Heart left ventricle (tissue), 16 donors: Measurements from ENCODE around the gene KIF5C. TPM values are rescaled to one million over a fixed set of nuclear protein-coding genes. Genes with fewer than 3 reads are reported as not detected.

Experiments used
- ATAC-seq, 4 donors: fragments of 200-7000 bp; cut with Tn5 transposase; one replicate each; pipeline ENCODE4 v1.9.1; 2020 to 2022; ENCODE audit warnings: moderate library complexity in 4 of 4, mild to moderate bottlenecking in 3 of 4, moderate number of reproducible peaks in 1 of 4
- DNase-seq, 5 donors: peaks; one replicate each; pipeline ENCODE4 v3.0.0-alpha.2; 2020
- H3K27ac ChIP-seq, 12 donors: fragments of 200-600 bp; sonication (generic) in 4 of 12; one replicate each; pipeline versions ENCODE4 v1.5.0 to v1.8.0; 2016 to 2022; ENCODE audit warnings: mild to moderate bottlenecking in 2 of 12
- H3K27me3 ChIP-seq, 9 donors: fragments of 200-600 bp; sonication (generic) in 2 of 9; one replicate each; pipeline versions ENCODE4 v1.5.1 to v1.8.0; 2016 to 2022; ENCODE audit warnings: mild to moderate bottlenecking in 3 of 9
- H3K36me3 ChIP-seq, 9 donors: fragments of 200-600 bp; sonication (generic) in 2 of 9; one replicate each; pipeline versions ENCODE4 v1.5.0 to v1.8.0; 2018 to 2022; ENCODE audit warnings: mild to moderate bottlenecking in 2 of 9
- H3K4me1 ChIP-seq, 12 donors: fragments of 200-600 bp; sonication (generic) in 4 of 12; one replicate each; pipeline versions ENCODE4 v1.5.0 to v1.8.0; 2016 to 2022; ENCODE audit warnings: mild to moderate bottlenecking in 3 of 12
- H3K4me3 ChIP-seq, 12 donors: fragments of 200-600 bp; sonication (generic) in 4 of 12; one replicate each; pipeline versions ENCODE4 v1.5.0 to v1.8.0; 2017 to 2022; ENCODE audit warnings: mild to moderate bottlenecking in 9 of 12, moderate library complexity in 4 of 12
- H3K9me3 ChIP-seq, 12 donors: fragments of 200-600 bp; sonication (generic) in 4 of 12; one replicate each; pipeline versions ENCODE4 v1.5.0 to v1.8.0; 2016 to 2022; ENCODE audit warnings: mild to moderate bottlenecking in 1 of 12
- POLR2A ChIP-seq, 2 donors: fragments of 450-650 bp; IDR thresholded peaks; one replicate each; pipeline ENCODE4 v1.6.1; 2017; ENCODE audit warnings: antibody characterized with exemption in 2 of 2, mild to moderate bottlenecking in 2 of 2, moderate library complexity in 2 of 2
- WGBS, 4 donors: extraction: QIAGEN DNeasy Blood & Tissue Kit in 2 of 4; methylation state at CpG; one replicate each; pipeline versions ENCODE4 v1.1.5 to v1.1.7; 2013 to 2018; 5-methylcytosine and 5-hydroxymethylcytosine counted together
- intact Hi-C, 10 donors: fragments of 100-400 bp; cut with DNase I; formaldehyde crosslinking; loops; one replicate each; pipeline versions ENCODE4 v1.11.1 to v1.14.2; 2022
- long read RNA-seq, 3 donors: library from polyadenylated mRNA; unstranded; transcript quantifications; one replicate each; pipeline ENCODE4 v2.0.0, GENCODE V29; 2020 to 2021
- polyA plus RNA-seq, 2 donors: library from polyadenylated mRNA; stranded (reverse); fragments of 200-250 nt; gene quantifications; one replicate each; pipeline ENCODE4 v1.2.3, GENCODE V29; 2013
- total RNA-seq, 9 donors: library from RNA; depleted of rRNA in 2 of 9; stranded (reverse); fragments of >200 nt in 2 of 9; fragmentation: NEBNext Ultra II Directional in 3 of 9; extraction: Animal tissue kit (Norgen Biotek cat#: 25700) in 3 of 9; gene quantifications; one replicate each; pipeline versions ENCODE4 v1.1.0 to v1.2.4, GENCODE V29; 2016 to 2023
- TF ChIP-seq, protein P1 (sequence below), 12 donors: fragments of 200-600 bp; sonication (generic) in 4 of 12; IDR thresholded peaks; one replicate each; pipeline versions ENCODE4 v1.5.0 to v1.8.0; 2018 to 2022; ENCODE audit warnings: antibody characterized with exemption in 12 of 12, mild to moderate bottlenecking in 5 of 12
- donor health status: ischemic (EF 13 %, LVEDD 7.1; RV severe dilation, severe dysfunction).
- donor health status: healthy with polysubstance abuse.
- donor health status: DM: no; HTN: yes; CAD: no.
- donor health status: DM: no; HTN: no; CAD: no.
- donor health status: ischemic (EF 25% LVEDD 6.9; RV normal size, moderate dysfunction).
- donor health status: ischemic (EF 25% LVEDD 5.7; RV mildly dilated, moderate dysfunction).
- donor health status: healthy.
- donor health status: DM: yes; HTN: yes; CAD: no.
- donor health status: ischemic (EF 35%, LVEDD 5.7; RV mildly dilated, moderate dysfunction).
- donor health status: nonischemic (EF 11% LVEDD 7.7; RV severe dilation, severe dysfunction).
- donor health status: DM: yes; HTN: yes; CAD: no.
- donor health status: PGD.
- donor health status: ischemic (EF 29% LVEDD 5.4; RV normal size, mild dysfunction).
- donor health status: nonischemic (EF 23%, LVEDD 6.1; RV moderate dilation, normal function).

KIF5C gene
- 1 to 10 TPM in 2 of 9 donors, under 1 TPM in 7; 0.22 to 1.4 (median 0.50) TPM for total RNA-seq
- polyA plus RNA-seq: under 1 TPM; 0.23 to 0.28 TPM
- long read RNA-seq, donor 1, partial matches to known transcripts: 1 of 2 reads
- long read RNA-seq, donor 1, other reads (novel, unspliced or antisense): 1 of 2 reads
- long read RNA-seq, donor 2: 0 reads
- long read RNA-seq, donor 3, partial matches to known transcripts: 2 of 2 reads
- long read RNA-seq, donor 3, other reads (novel, unspliced or antisense): 0 of 2 reads

GRCh38 chr2:148874868-148875341, at the start of gene KIF5C:
TSS of gene KIF5C (plus strand) at chr2:148875227. CDS start at chr2:148875618, 391 bp downstream.
- WGBS, 4 donors: 0 to 2% (median 1%) methylated on average over 9 to 39 of the region's 39 CpGs
- TF ChIP-seq POLR2A (IDR thresholded peaks at IDR 0.05): no peak
- TF ChIP-seq, protein P1, sequence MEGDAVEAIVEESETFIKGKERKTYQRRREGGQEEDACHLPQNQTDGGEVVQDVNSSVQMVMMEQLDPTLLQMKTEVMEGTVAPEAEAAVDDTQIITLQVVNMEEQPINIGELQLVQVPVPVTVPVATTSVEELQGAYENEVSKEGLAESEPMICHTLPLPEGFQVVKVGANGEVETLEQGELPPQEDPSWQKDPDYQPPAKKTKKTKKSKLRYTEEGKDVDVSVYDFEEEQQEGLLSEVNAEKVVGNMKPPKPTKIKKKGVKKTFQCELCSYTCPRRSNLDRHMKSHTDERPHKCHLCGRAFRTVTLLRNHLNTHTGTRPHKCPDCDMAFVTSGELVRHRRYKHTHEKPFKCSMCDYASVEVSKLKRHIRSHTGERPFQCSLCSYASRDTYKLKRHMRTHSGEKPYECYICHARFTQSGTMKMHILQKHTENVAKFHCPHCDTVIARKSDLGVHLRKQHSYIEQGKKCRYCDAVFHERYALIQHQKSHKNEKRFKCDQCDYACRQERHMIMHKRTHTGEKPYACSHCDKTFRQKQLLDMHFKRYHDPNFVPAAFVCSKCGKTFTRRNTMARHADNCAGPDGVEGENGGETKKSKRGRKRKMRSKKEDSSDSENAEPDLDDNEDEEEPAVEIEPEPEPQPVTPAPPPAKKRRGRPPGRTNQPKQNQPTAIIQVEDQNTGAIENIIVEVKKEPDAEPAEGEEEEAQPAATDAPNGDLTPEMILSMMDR (IDR thresholded peaks at IDR 0.05): no peak
- DNase-seq (peak; percentile 83 to 92 (median 83)), ATAC-seq (peak; percentile 88 to 98 (median 96))
- Histone ChIP-seq H3K4me3 (peak within 1 kb of the TSS; percentile 33 to 63 (median 52)), H3K36me3 (no peaks in the 10 kb centered on the region), H3K9me3 (no peaks in the 10 kb centered on the region), H3K27ac (no peak within 1 kb of the TSS), H3K27me3 (peaks cover 15 to 60% (median 32%) of the 10 kb centered on the region in 9 donors), H3K4me1 (peaks cover 6 to 27% (median 19%) of the 10 kb centered on the region in 12 donors)
- intact Hi-C loops: loop anchor here in 2 of 10 donors (5.0 to 10.0 kb wide), 2 partner anchors 228 to 230 kb away; partner anchors contain the start of gene EPC2 (in 1 of the 2)

DNA sequence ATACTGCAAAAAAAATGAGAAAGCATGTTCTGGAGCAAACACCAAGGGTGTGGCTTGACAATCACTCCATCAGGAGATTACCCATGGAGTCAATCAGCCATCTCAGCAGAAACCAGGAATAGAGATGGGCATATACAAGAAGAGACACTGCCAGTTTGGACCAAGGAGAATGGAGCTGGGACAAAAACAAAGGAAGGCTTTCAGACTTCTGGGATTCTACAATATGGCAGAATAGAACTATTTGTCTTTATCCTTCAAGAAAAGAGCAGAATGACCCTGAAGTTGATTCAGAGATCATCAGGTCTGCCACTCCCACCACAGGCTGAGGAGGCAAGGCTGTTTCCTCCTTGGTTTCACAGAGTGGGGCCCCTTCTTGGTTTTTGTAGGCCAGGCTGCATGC, 48.2 kb upstream of the KIF5C start:
- Histone ChIP-seq H3K4me3 (no peak overlapping the region), H3K27ac (no peak overlapping the region), H3K9me3 (no peaks in the 10 kb centered on the region), H3K36me3 (no peaks in the 10 kb centered on the region), H3K4me1 (no peaks in the 10 kb centered on the region), H3K27me3 (no peaks in the 10 kb centered on the region)
- TF ChIP-seq, protein P1 (IDR thresholded peaks at IDR 0.05): no peak
- no peak for TF ChIP-seq POLR2A (IDR thresholded peaks at IDR 0.05)
- DNase-seq (no peak), ATAC-seq (no peak)
- intact Hi-C loops: no loop called here

GRCh38 chr2:148828941-148829340, 46.1 kb upstream of the KIF5C start:
- no peaks in the 10 kb centered on the region for H3K9me3 ChIP-seq
- intact Hi-C loops: no loop called here
- no peaks in the 10 kb centered on the region for H3K36me3 ChIP-seq
- H3K4me3 ChIP-seq: no peak overlapping the region
- no peak for DNase-seq
- no peak for TF ChIP-seq POLR2A (IDR thresholded peaks at IDR 0.05)
- TF ChIP-seq, protein P1 (IDR thresholded peaks at IDR 0.05): no peak
- no peaks in the 10 kb centered on the region for H3K27me3 ChIP-seq
- WGBS, 4 donors: 63 to 78% (median 74%) methylated on average over 2 of the region's 2 CpGs
- H3K27ac ChIP-seq: no peak overlapping the region
- H3K4me1 ChIP-seq: no peaks in the 10 kb centered on the region
- no peak for ATAC-seq

DNA sequence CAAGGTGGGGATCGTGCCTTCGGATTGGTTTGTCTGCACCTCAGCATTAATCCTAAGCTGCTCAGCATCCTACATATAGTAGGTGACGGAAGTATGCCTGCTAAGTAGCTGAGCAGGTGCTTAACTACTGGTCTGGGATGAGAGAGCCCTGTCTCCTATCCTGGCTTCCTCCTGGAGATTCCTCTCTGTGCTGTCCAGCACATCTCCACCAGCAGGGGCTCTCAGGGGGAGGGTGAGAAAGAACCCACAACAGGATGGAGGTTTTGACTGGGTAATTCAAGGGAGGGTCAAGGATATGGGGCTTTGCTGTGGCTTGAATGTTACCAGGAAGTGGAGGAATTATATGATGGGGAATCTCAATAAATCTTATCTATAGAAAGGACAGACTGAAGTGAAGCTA, 45.4 kb upstream of the KIF5C start:
- no peaks in the 10 kb centered on the region for H3K9me3 ChIP-seq
- H3K27me3 ChIP-seq: no peaks in the 10 kb centered on the region
- H3K4me3 ChIP-seq: no peak overlapping the region
- DNase-seq (no peak), ATAC-seq (no peak)
- TF ChIP-seq POLR2A (IDR thresholded peaks at IDR 0.05): no peak
- TF ChIP-seq, protein P1 (IDR thresholded peaks at IDR 0.05): no peak
- intact Hi-C loops: no loop called here
- 82 to 87% (median 83%) methylated on average over 3 of the region's 3 CpGs for WGBS, 4 donors
- H3K27ac ChIP-seq: no peak overlapping the region
- no peaks in the 10 kb centered on the region for H3K36me3 ChIP-seq
- no peaks in the 10 kb centered on the region for H3K4me1 ChIP-seq
